H9 (cell line): ENCODE data around the gene RASSF5. TPM values are rescaled to one million over a fixed set of nuclear protein-coding genes. Genes with fewer than 3 reads are reported as not detected.

ENCODE experiments used
- DNase-seq: peaks from one replicate; pipeline ENCODE4 v3.0.0-alpha.2; 2017
- H2AFZ ChIP-seq: one replicate; pipeline ENCODE4 v1.6.1; 2013; ENCODE audit warnings: mild to moderate bottlenecking, low read length, control low read depth, moderate library complexity
- H2AK5ac ChIP-seq: 2 replicates; pipeline ENCODE4 v1.6.1; 2013; ENCODE audit warnings: low read length, control low read depth, mixed read lengths; ENCODE audit not compliant: insufficient read length
- H2BK120ac ChIP-seq: one replicate; pipeline ENCODE4 v1.6.1; 2013; ENCODE audit warnings: low read depth, mild to moderate bottlenecking, low read length, control low read depth, inconsistent platforms; ENCODE audit not compliant: poor library complexity, severe bottlenecking
- H2BK12ac ChIP-seq: 2 replicates; pipeline ENCODE4 v1.6.1; 2013; ENCODE audit warnings: low read length, control low read depth, mixed read lengths, low read depth; ENCODE audit not compliant: insufficient read length
- H2BK15ac ChIP-seq: 2 replicates; pipeline ENCODE4 v1.6.1; 2013; ENCODE audit warnings: low read depth, low read length, control low read depth
- H2BK20ac ChIP-seq: one replicate; pipeline ENCODE4 v1.6.1; 2013; ENCODE audit warnings: low read depth, mild to moderate bottlenecking, low read length, control low read depth, inconsistent platforms; ENCODE audit not compliant: poor library complexity, severe bottlenecking
- H2BK5ac ChIP-seq: 2 replicates; pipeline ENCODE4 v1.6.1; 2013; ENCODE audit warnings: low read length, control low read depth, mixed read lengths; ENCODE audit not compliant: insufficient read length
- H3K14ac ChIP-seq: 2 replicates; pipeline ENCODE4 v1.6.1; 2013; ENCODE audit warnings: low read length, control low read depth; ENCODE audit not compliant: insufficient read depth
- H3K18ac ChIP-seq: 2 replicates; pipeline ENCODE4 v1.6.1; 2013; ENCODE audit warnings: low read depth, mild to moderate bottlenecking, mixed read lengths, low read length, control low read depth; ENCODE audit not compliant: insufficient read length
- H3K23ac ChIP-seq: 2 replicates; pipeline ENCODE4 v1.6.1; 2013; ENCODE audit warnings: low read length, control low read depth, mixed read lengths, low read depth; ENCODE audit not compliant: insufficient read length
- H3K23me2 ChIP-seq: 2 replicates; pipeline ENCODE4 v1.6.1; 2013; ENCODE audit warnings: low read depth, mild to moderate bottlenecking, mixed read lengths, low read length, control low read depth; ENCODE audit not compliant: insufficient read length, poor library complexity, severe bottlenecking
- H3K27ac ChIP-seq: 2 replicates; pipeline ENCODE4 v1.5.1; 2013; ENCODE audit warnings: low read length, control low read depth, mixed read lengths, low read depth; ENCODE audit not compliant: insufficient read length
- H3K27me3 ChIP-seq: 2 replicates; pipeline ENCODE4 v1.6.1; 2013; ENCODE audit warnings: low read length, control low read depth, inconsistent platforms; ENCODE audit not compliant: insufficient read depth
- H3K4ac ChIP-seq: 2 replicates; pipeline ENCODE4 v1.6.1; 2013; ENCODE audit warnings: low read depth, mild to moderate bottlenecking, control low read depth, inconsistent platforms, low read length, moderate library complexity
- H3K4me1 ChIP-seq: 2 replicates; pipeline ENCODE4 v1.6.1; 2013; ENCODE audit warnings: low read length, control low read depth, inconsistent platforms; ENCODE audit not compliant: insufficient read depth
- H3K4me2 ChIP-seq: 2 replicates; pipeline ENCODE4 v1.6.1; 2013; ENCODE audit warnings: low read length, control low read depth, mixed read lengths; ENCODE audit not compliant: insufficient read length, insufficient read depth
- H3K56ac ChIP-seq: 2 replicates; pipeline ENCODE4 v1.6.1; 2013; ENCODE audit warnings: low read depth, mild to moderate bottlenecking, mixed read lengths, low read length, control low read depth; ENCODE audit not compliant: insufficient read length
- H3K79me1 ChIP-seq: 2 replicates; pipeline ENCODE4 v1.6.1; 2013; ENCODE audit warnings: low read depth, mild to moderate bottlenecking, moderate library complexity, low read length, control low read depth, inconsistent platforms; ENCODE audit not compliant: insufficient read depth, poor library complexity, severe bottlenecking
- H3K79me2 ChIP-seq: 2 replicates; pipeline ENCODE4 v1.6.1; 2013; ENCODE audit warnings: low read length, control low read depth, inconsistent platforms; ENCODE audit not compliant: insufficient read depth
- H3K9ac ChIP-seq: 2 replicates; pipeline ENCODE4 v1.6.1; 2013; ENCODE audit warnings: low read length, control low read depth, mixed read lengths; ENCODE audit not compliant: insufficient read length; ENCODE audit errors: extremely low read depth
- H3K9me3 ChIP-seq: one replicate; pipeline ENCODE4 v1.6.1; 2013; ENCODE audit warnings: low read depth, low read length, inconsistent platforms; ENCODE audit not compliant: control insufficient read depth
- H3T11ph ChIP-seq: one replicate; pipeline ENCODE4 v1.6.1; 2013; ENCODE audit warnings: mild to moderate bottlenecking, low read length, control low read depth, inconsistent platforms
- H4K20me1 ChIP-seq: one replicate; pipeline ENCODE4 v1.6.1; 2013; ENCODE audit not compliant: control insufficient read depth, insufficient read length, insufficient read depth
- H4K5ac ChIP-seq: 2 replicates; pipeline ENCODE4 v1.6.1; 2013; ENCODE audit warnings: low read depth, mild to moderate bottlenecking, mixed read lengths, low read length, control low read depth; ENCODE audit not compliant: insufficient read length
- H4K8ac ChIP-seq: replicated peaks from 2 replicates; pipeline ENCODE4 v1.6.1; 2013; ENCODE audit warnings: low read length, control low read depth, mixed read lengths, low read depth; ENCODE audit not compliant: insufficient read length
- H4K91ac ChIP-seq: 2 replicates; pipeline ENCODE4 v1.6.1; 2013; ENCODE audit warnings: low read depth, mild to moderate bottlenecking, moderate library complexity, mixed read lengths, low read length, control low read depth; ENCODE audit not compliant: insufficient read length
- H3K27ac Mint-ChIP-seq, 3 experiments: 2 replicates in 2 of 3; 3 replicates in 1 of 3; pipeline ENCODE4 v1.8.0; 2020 to 2021; ENCODE audit warnings: mixed read lengths in 3 of 3, mild to moderate bottlenecking in 1 of 3, moderate library complexity in 1 of 3
- H3K27me3 Mint-ChIP-seq: 2 replicates; pipeline ENCODE4 v1.8.0; 2021; ENCODE audit warnings: low read depth, mild to moderate bottlenecking, moderate library complexity, mixed read lengths
- H3K36me3 Mint-ChIP-seq, 3 experiments: 2 replicates in 2 of 3; 3 replicates in 1 of 3; pipeline ENCODE4 v1.8.0; 2020 to 2021; ENCODE audit warnings: low read depth in 3 of 3, mixed read lengths in 3 of 3; ENCODE audit not compliant: insufficient read depth in 1 of 3
- H3K4me1 Mint-ChIP-seq, 2 experiments: 2 replicates each; pipeline ENCODE4 v1.8.0; 2020; ENCODE audit warnings: mixed read lengths in 2 of 2
- H3K4me3 Mint-ChIP-seq, 2 experiments: 2 replicates in 1 of 2; 3 replicates in 1 of 2; pipeline ENCODE4 v1.8.0; 2020 to 2021; ENCODE audit warnings: mild to moderate bottlenecking in 2 of 2, mixed read lengths in 2 of 2, moderate library complexity in 1 of 2
- H3K9me3 Mint-ChIP-seq, 2 experiments: 2 replicates in 1 of 2; 3 replicates in 1 of 2; pipeline ENCODE4 v1.8.0; 2020; ENCODE audit warnings: mild to moderate bottlenecking in 2 of 2, mixed read lengths in 2 of 2, moderate library complexity in 1 of 2
- WGBS: extraction: QIAGEN DNeasy Blood & Tissue Kit; methylation state at CpG from one replicate; pipeline ENCODE4 v1.1.7; 2013; ENCODE audit warnings: missing lambda C conversion rate, low lambda C conversion rate, mixed read lengths; ENCODE audit not compliant: insufficient read length; ENCODE audit errors: extremely low coverage; 5-methylcytosine and 5-hydroxymethylcytosine counted together
- total RNA-seq: library from RNA; stranded (reverse); gene quantifications from 2 replicates; pipeline ENCODE4 v1.2.1, GENCODE V29; 2021
- TF ChIP-seq, protein P1 (sequence below): fragments of 200-600 bp; sonication (generic); conservative IDR thresholded peaks from 3 replicates; pipeline ENCODE4 v1.8.0; 2021; ENCODE audit warnings: antibody characterized with exemption, mild to moderate bottlenecking

RASSF5 gene
- total RNA-seq, 1 experiment from 2014 or later: 0.50 TPM

DNA sequence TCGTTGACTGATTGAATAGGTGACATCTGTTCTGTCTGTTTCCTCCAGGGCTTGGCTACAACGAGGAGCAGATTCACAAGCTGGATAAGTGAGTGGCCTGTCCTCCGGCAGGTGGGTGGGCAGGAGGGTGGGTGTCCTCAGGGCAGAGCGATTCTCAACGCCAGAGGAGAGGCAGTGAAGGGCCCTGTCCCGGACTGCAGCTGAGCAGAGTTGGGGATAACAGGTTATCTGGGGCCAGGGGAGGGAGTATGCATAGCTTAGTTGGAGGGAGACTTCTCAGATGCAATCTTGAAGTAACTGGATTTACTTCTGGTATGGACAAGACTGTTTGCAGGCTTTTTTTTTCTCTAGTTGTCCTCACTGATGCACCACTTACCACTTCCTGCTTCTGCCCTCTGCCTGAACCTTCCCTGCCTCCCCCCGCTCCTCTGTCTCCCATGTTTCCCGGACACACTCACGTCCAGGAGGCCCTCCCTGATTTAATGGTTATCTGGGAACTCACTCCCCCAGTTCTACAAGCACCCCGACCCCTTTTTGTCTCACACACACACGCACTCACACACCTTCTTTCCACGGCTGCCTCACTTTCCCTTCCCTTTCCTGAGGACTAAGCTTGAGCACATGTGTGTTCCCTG, 16.4 kb upstream of the RASSF5 start:
- Mint-ChIP-seq H3K27me3 (no peaks in the 10 kb centered on the region), H3K4me3 (no peak overlapping the region), H3K4me1 (peaks cover 0 to 4% of the 10 kb centered on the region in 2 experiments; a peak in 2 of 4 replicates), H3K36me3 (peaks cover 0 to 2% (median 0%) of the 10 kb centered on the region in 3 experiments; a peak in 1 of 7 replicates), H3K9me3 (no peaks in the 10 kb centered on the region), H3K27ac (no peak overlapping the region)
- no peak overlapping the region for H2BK15ac ChIP-seq
- no peak overlapping the region for H3K4me2 ChIP-seq
- H3K18ac ChIP-seq: no peak overlapping the region
- H4K8ac ChIP-seq: no peak overlapping the region
- no peak overlapping the region for H3K9ac ChIP-seq
- H4K5ac ChIP-seq: no peak overlapping the region
- no peak overlapping the region for H2AK5ac ChIP-seq
- no CpG with 5 or more reads among the region's 12 CpGs for WGBS
- no peak overlapping the region for H2BK120ac ChIP-seq
- no peak overlapping the region for H2AFZ ChIP-seq
- no peak overlapping the region for H3K27ac ChIP-seq
- no peak overlapping the region for H3K56ac ChIP-seq
- no peak overlapping the region for H3K4ac ChIP-seq
- H3K9me3 ChIP-seq: no peaks in the 10 kb centered on the region
- no peak overlapping the region for H3K23ac ChIP-seq
- H2BK20ac ChIP-seq: no peak overlapping the region
- no peak overlapping the region for H3T11ph ChIP-seq
- no peaks in the 10 kb centered on the region for H3K4me1 ChIP-seq
- H3K27me3 ChIP-seq: no peaks in the 10 kb centered on the region
- TF ChIP-seq, protein P1, sequence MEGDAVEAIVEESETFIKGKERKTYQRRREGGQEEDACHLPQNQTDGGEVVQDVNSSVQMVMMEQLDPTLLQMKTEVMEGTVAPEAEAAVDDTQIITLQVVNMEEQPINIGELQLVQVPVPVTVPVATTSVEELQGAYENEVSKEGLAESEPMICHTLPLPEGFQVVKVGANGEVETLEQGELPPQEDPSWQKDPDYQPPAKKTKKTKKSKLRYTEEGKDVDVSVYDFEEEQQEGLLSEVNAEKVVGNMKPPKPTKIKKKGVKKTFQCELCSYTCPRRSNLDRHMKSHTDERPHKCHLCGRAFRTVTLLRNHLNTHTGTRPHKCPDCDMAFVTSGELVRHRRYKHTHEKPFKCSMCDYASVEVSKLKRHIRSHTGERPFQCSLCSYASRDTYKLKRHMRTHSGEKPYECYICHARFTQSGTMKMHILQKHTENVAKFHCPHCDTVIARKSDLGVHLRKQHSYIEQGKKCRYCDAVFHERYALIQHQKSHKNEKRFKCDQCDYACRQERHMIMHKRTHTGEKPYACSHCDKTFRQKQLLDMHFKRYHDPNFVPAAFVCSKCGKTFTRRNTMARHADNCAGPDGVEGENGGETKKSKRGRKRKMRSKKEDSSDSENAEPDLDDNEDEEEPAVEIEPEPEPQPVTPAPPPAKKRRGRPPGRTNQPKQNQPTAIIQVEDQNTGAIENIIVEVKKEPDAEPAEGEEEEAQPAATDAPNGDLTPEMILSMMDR: no peak
- H3K23me2 ChIP-seq: no peaks in the 10 kb centered on the region
- no peaks in the 10 kb centered on the region for H3K79me1 ChIP-seq
- no peaks in the 10 kb centered on the region for H3K79me2 ChIP-seq
- no peaks in the 10 kb centered on the region for H4K20me1 ChIP-seq
- H4K91ac ChIP-seq: no peak overlapping the region
- no peak for DNase-seq
- no peak overlapping the region for H2BK5ac ChIP-seq
- no peak overlapping the region for H2BK12ac ChIP-seq
- H3K14ac ChIP-seq: no peak overlapping the region
